GM20431 (cell line): ENCODE data around the gene TMEM171.

ENCODE experiments used
- in situ Hi-C: fragments of 300-500 bp; cut with MseI, MboI; formaldehyde crosslinking; loops from one replicate; pipeline ENCODE4 v1.15.0; 2020; ENCODE audit warnings: low sequenced_read_pairs; ENCODE audit not compliant: unreplicated experiment

Gene TMEM171, protein sequence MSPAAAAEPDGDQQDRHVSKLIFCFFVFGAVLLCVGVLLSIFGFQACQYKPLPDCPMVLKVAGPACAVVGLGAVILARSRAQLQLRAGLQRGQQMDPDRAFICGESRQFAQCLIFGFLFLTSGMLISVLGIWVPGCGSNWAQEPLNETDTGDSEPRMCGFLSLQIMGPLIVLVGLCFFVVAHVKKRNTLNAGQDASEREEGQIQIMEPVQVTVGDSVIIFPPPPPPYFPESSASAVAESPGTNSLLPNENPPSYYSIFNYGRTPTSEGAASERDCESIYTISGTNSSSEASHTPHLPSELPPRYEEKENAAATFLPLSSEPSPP

DNA sequence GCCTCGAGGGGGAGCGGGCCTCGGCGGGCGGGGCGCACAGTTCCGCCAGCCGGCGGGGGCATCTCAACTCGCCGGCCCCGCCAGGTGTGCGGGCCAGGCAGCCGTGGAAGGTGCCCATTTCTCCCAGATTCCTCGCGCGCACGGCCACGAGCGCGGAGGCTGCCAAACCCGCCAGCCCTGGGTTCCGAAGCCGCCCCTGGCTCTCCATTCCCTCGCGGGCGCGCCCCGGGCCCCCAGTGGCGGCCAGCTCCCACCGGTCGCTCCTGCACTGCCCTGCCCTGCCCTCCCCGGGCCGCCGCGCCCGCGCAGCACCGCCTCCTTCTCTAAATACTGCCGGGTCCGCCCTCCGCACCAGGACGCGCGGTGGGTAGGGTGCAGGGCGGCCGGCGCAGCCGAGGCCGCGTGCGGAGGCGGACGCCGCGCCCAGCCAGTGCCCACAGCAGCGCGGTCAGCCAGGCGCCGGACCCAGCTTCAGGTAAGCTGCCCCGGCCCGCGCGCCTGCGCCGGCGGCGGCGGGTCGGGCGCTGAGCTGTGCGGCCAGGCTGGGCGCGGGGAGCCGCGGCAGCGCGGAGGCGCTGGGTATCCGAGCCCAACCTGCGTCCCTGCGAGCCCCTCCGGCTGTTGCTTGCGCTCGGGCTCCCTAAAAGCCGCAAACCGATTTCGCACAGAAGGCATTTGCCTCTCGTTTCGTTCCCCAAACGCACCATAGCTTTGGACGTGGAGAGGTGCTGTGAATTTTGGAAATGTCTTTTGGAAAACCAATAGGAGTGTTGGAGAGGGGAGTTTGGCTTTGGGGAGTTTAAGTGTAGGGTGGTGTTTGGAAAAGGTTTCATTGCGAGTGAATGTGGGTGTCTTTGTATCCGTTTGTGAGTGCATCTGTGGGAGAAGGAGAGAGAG, at the start of gene TMEM171:
TMEM171 (plus strand) TSS at position 354 of the 897 bp plus-strand sequence. CDS start 2,799 bp downstream, outside the sequence.
- in situ Hi-C loops, result no loop called here

DNA sequence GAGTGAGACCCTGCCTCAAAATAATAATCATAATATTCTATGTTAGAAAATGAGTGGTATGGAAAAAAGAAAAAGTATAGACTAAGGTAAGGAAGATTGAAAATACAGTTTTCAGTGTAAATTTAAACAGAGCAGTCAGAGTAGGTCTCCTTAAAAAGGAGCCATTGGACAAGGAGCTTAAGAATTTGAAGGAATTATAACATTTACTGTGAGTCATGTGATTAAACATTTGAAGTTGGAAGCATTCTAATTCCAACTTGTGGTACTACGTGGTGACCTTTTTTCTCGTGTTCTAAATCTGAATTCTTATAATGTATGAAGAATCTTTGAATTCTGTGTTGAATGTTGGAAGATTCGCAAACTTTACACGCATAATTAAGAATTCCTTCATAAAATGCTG, 39.3 kb upstream of the TMEM171 start:
- in situ Hi-C loops, result no loop called here

DNA sequence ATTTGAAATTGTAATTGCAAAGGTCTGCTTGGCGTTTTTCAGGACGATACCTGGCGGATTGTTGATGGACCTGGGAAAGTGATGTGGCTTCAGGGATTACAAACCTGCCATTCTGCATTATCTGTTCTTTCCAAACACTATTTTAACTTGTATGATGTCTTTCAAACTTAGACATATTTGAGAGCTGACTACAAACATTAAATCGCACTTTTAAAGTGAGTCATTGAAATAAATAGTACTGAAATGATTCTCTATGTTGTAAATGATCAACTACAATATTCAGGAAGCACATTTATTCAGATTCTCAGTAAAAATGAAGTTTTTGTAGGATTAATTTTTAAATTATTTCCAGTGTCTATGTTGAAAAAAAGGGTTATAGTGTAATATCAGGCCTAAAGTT, 32.3 kb upstream of the TMEM171 start:
- in situ Hi-C loops, result no loop called here

DNA sequence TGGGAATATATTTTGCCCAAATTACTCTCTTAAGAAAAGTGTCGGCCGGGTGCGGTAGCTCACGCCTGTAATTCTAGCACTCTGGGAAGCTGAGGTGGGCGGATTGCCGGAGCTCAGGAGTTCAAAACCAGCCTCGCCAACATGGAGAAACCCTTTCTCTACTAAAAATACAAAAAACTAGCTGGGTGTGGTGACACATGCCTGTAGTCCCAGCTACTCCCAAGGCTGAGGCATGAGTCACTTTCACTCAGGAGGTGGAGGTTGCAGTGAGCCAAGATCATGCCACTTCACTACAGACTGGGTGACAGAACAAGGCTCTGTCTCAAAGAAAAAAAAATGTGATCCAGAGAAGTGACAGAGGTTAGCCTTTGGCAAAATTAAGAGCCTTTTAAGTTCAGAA, 26.4 kb upstream of the TMEM171 start:
- in situ Hi-C loops, result no loop called here

DNA sequence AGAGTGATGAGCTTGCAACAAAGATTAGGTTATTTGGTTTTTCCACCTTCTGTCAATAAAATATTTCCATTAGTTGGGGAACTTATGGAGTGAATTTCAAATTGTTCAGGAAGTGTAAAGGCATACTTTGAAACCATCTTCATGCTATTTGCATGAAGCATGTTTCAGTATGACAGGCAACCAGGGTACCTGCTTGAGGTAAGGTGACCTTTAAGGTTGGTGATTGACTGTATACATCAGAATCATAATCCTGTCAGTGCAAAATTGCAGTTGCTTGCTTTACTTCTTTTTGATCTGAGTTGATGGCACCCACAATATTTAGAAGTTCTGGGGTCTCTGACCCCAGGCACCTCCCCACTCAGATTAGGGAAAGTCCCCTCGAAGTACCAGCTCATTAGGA, 26.0 kb upstream of the TMEM171 start:
- in situ Hi-C loops, result no loop called here

DNA sequence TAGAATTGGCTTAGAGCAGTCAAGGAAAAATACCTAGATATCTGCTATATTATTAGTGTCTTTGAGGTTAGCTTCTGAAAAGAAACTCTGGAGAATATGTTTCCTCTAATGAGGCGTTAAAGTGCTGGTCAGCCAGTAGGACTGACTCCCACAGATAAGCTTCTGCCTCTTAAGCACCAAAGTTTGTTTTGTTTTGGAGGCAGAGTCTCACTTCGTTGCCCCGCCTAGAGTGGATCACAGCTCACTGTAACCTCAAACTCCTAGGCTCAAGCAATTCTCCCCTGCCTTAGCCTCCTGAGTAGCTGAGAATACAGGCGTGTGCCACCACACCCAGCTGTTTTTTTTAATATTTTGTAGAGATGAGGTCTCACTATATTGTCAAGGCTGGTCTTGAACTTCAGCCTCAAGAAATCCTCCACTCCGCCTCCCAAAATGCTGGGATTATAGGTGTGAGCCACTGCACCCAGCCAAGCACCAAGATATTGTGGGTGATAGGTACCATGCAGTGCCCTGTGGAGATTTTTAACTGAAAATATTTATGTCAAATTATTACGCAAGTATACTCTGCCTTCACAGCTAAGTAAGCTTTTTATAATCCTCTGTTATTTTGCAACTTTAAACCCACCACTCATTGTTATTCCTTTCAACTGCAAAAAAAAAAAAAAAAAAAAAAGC, 24.7 kb upstream of the TMEM171 start:
- in situ Hi-C loops, result no loop called here

DNA sequence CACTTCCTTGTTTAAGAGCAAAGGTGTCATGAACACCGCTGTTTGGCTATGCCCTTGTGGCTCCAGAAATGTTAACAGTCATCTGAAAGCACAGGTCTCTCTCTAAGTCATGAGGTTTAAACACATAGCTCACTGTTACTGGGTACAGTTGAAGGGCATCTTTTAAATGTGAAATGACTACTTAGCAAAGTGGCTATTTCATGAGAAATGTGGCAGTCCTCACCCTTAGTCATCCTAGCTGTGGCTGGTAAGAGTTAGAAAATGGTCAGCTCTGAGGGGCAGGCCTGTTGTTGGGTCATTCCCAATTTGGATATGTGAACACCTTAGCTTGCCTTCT, 24.2 kb upstream of the TMEM171 start:
- in situ Hi-C loops, result no loop called here

DNA sequence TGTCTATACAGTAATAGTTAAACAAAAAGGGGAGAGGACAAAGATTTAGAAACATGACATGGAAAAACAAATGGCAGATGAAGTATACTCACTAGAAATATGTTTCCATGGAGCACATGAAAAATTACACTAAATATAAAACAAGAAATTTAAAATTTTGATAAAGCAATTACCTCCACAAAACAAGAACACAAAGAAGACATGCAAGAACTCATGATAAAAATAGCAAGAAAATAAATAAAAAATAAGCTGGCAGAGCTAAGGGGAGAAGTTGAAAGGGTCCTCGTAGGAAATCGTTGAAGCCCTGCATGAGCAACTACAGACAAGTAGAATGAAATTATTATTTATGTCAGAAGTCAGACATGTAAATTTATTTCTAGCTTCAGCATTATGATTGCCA, 22.6 kb upstream of the TMEM171 start:
- in situ Hi-C loops, result no loop called here

DNA sequence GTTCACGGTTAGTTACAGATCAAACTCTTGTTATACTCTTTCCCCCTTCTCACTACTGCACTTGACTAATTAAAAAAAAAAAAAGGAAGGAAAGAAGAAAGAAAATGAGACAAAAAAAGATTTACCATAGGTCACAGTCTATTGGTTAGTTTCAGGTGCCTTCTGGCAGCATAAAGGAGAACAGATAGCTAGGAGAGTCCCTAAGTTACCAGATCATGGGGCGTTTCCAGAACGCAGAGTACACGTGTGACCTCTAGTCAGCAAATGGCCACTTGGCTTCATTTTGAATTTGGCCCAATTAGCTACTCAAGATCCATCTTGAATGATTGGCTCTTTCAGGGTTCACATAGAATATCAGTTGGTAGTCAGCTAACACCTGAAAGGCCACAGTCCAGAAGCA, 20.3 kb upstream of the TMEM171 start:
- in situ Hi-C loops, result no loop called here

DNA sequence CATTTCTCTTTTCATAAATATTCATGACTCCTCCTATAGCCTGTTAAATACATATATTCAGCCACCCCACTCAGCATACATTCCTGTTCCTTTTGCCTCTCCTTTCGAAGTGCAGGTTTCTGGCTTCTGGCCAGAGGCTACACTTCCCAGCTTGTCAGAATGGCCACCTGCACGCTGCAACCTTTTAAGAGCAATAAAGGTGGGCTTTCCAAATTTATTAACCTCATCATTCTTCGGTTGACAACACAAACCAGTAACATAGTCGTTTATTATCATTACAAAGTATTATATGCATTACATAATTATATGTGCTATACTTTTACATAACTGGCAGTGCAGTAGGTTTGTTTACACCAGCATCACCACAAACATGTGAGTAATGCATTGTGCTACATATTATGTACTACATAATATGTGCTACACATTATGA, 16.5 kb upstream of the TMEM171 start:
- in situ Hi-C loops, result no loop called here

DNA sequence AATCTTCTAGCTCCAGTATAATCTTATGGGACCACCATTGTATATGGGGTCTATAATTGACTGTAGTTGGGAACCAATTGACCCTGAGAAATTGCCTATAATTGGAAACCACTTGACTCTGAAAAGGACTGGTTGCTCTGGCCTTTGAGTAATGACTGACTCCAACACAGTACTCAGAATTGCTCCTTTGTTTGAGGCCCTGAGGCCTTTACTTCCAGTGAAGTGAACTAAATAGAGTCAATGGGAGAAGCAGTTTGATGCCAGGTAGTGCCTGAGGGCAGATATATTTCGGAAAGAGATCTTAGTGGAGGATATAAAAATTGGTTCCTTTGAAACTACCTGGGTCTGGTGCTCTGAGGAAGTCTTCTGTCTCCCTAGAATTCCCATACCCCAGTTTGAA, 16.0 kb upstream of the TMEM171 start:
- in situ Hi-C loops, result no loop called here

DNA sequence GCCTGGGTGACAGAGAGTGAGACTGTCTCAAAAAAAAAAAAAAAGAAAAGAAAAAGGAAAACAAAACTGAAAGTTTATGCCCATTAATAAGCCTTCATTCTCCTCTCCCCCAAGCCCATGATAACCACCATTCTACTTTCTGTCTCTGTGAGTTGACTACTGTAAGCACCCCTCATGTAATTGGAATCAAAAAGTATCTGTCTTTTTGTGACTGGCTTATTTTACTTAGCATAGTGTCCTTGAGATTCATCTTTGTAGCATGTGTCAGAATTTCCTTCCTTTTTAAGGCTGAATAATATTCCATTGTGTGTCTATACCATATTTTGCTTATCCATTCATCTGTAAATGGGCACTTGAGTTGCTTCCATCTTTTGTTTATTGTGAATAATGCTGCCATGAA, 14.0 kb upstream of the TMEM171 start:
- in situ Hi-C loops, result no loop called here

DNA sequence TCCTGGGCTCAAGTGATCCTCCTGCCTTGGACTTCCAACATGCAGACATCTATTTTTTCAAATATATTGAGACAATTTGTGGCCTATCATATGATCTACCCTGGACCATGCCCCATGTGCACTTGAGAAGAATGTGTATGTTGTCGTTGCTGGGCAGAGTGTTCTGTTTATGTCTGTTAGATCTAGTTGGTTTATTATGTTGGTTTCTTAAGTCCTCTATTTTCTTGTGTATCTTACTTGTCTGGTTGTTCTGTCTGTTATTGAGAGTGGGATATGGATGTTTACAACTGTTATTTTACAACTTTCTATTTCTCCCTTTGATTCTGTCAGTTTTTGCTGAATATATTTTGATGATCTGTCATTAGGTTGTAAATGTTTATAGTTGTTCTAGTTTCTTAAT, 10.2 kb upstream of the TMEM171 start:
- in situ Hi-C loops, result no loop called here

DNA sequence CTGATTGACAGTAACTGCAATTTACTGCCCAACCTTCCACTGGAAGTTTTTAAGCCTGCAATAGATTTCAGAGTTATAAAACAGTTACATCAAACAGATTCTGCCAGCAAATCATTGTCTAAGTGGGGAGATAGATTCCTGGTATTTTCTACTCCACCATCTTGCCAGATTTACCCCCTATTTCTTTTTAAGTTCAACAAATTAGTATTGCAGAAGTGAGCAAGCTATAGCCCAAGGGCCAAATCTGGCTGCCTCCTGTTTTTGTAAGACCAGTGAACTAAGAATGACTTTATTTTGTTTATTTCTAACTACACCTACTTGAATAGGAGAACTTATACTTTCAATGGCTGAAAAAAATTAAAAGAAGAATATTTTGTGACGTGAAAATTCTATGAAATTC, 8.8 kb upstream of the TMEM171 start:
- in situ Hi-C loops, result no loop called here

DNA sequence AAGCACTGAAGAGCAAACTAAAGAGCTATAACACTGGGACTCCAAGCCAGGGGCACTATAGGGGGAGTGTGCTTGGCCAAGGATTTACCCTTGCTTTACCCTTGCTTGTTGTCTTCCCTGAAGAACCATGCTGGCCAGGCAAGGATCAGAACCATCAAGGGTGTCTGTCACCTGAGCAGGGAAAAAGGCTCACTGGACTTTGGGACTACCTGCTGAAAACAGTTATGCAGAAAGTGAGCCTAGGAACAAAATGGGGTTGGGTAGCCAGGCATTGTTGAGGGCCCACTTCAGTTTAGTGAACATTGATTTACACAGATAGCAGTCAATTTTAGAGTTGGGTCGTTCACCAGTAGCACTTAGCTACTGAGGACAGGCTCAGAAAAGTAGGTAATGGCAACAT, 8.0 kb upstream of the TMEM171 start:
- in situ Hi-C loops, result no loop called here

DNA sequence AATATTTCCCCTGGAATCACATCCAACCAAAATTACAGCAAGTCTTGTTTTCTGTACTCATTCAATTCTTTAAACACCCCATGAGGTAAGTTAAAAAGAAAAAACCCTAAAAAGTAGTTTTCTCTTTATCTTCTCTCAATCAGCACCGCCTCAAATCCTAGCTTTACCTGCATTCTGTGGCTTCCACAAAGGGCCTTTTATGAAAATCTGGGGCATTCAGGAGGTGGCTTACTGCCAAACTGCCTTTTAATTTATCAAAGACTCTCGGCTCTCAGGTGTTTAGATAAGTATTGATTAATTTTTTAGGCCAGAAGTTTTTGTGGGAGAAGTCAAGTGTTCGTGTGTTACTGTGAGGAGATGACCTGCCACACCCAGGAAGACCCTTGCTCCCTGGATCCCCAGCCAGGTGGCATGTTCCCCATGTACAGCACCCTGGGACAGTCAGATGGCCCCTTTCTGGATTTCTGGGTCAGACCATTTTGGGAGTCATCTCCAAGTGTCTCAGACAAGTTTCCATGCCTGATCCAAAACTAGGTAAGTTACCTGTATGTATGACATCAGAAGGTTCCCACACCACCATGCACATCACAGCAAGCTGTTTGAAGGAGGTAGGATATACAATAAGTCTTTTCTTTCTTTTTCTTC, 6.2 kb upstream of the TMEM171 start:
- in situ Hi-C loops, result no loop called here

DNA sequence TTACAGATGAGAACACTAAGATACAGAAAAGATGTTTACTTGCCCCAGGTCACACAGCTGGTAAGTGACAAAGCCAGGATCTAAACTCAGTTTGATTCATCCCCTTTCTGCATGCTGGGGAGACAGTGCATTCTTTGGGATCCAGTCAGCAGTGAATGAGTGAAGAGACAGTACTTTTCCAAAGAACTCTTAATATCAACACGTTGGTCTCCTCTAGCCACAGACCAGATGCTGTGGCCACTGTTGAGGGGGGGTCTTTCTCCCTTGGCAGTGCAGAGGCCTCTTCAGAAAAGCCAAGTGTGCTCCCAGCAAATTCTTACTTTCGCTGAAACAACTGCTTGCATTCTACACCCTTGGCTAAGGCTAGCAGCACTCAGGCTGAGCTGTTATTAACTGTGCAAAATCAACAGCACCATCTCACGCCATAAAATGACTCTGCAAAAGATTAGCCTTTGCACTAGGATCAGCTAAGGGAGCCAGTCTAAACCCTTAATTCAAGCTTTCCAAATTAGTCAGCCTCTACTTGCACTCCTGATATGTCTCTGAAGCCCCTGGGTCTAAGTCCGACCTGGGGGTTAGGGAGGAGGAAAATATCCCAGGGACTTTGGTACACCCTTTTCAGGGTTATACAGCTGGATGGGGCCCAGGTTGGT, 4.8 kb upstream of the TMEM171 start:
- in situ Hi-C loops, result no loop called here

DNA sequence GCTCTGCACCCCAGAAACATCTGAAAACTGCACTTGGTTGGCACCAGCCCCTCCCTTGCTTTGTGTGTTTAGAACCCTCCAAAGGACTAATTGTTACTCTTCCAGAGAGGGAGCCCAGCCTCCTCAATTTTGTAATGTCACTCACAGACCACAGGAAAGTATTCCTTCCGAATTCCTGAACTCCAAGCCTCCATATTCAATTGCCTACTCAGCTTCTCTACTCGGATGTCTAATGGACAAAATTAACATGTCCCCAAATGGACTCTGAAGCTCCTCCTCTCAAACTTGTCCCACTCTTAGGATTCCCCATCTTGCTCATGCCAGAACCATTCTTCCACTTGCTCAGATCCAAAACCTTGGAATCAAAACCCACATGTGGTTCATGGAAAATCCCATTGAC, 3.9 kb upstream of the TMEM171 start:
- in situ Hi-C loops, result no loop called here

DNA sequence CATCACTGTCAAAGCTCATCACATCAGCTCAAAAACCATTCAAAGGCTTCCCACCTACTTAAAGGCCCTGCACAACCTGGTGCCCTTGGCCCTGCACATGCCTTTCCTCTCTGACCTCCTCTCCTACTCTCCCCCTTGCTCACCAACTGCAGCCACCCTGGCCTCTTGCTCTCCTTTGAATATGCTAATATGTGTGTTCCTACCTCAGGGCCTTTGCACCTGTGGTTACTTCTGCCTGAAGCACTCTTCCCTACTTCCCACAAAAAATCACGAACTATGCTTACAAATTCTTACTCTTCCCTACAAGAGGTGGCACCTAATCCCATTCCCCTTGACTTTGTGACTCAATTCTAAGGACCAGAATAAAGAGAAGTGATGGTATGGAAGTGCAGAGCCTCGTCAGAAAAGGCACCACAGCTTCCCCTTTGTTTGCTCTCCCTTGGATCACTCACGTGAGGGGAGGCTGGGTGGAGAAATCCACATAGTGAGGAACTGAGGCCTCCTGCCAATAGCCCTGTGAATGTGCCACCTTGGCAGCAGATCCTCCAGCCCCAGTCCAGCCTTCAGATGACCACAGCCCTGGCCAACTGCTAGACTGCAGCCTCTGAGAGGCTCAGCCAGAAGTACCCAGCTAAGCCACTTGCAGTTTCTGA, 3.2 kb upstream of the TMEM171 start:
- in situ Hi-C loops, result no loop called here
